CD8-positive, alpha-beta memory T cell (primary cell): ENCODE results near the gene SERPINA1. TPM values are rescaled to one million over a fixed set of nuclear protein-coding genes. Genes with fewer than 3 reads are reported as not detected.
"Not testable (repeated sequence)": the region's sequence is repeated elsewhere in the genome, so short reads cannot be mapped to it uniquely, and the experiment has no call there.

ENCODE experiments used
- CTCF ChIA-PET: fragments of 350-600 bp; sonication (Branson Sonifier 250); formaldehyde crosslinking; loops from one replicate; lab custom pipeline; 2021; ENCODE audit warnings: antibody characterized with exemption; lab: Charles Lee
- POLR2A ChIA-PET: fragments of 350-600 bp; sonication (Branson Sonifier 250); formaldehyde crosslinking; loops from one replicate; lab custom pipeline; 2021; ENCODE audit warnings: antibody characterized with exemption; lab: Charles Lee
- DNase-seq, 5 donors: peaks; one replicate each; pipeline versions ENCODE4 v3.0.0 to v3.0.0-alpha.2; 2020 to 2022; ENCODE audit warnings: mixed read lengths in 1 of 5
- H3K27ac ChIP-seq: one replicate; pipeline ENCODE4 v1.7.0; 2013; ENCODE audit warnings: low read depth, mild to moderate bottlenecking, low read length, moderate library complexity
- H3K27me3 ChIP-seq: 2 replicates; pipeline ENCODE4 v1.7.0; 2013; ENCODE audit warnings: low read length, mild to moderate bottlenecking; ENCODE audit not compliant: insufficient read depth, poor library complexity, severe bottlenecking
- H3K36me3 ChIP-seq: 2 replicates; pipeline ENCODE4 v1.7.0; 2013; ENCODE audit warnings: mild to moderate bottlenecking, low read length, moderate library complexity; ENCODE audit not compliant: insufficient read depth
- H3K4me1 ChIP-seq: 2 replicates; pipeline ENCODE4 v1.7.0; 2013; ENCODE audit warnings: mild to moderate bottlenecking, low read length, moderate library complexity; ENCODE audit not compliant: insufficient read depth
- H3K4me3 ChIP-seq: 2 replicates; pipeline ENCODE4 v1.7.0; 2013; ENCODE audit warnings: mild to moderate bottlenecking, low read length
- H3K9me3 ChIP-seq: 2 replicates; pipeline ENCODE4 v1.7.0; 2013; ENCODE audit warnings: mild to moderate bottlenecking, low read length
- H3K27ac Mint-ChIP-seq, 8 donors: one replicate each; pipeline ENCODE4 v1.8.0; 2020 to 2021; ENCODE audit warnings: mixed read lengths in 8 of 8, mild to moderate bottlenecking in 6 of 8, inconsistent platforms in 3 of 8, moderate library complexity in 3 of 8
- H3K27me3 Mint-ChIP-seq, 2 donors: one replicate each; pipeline ENCODE4 v1.8.0; 2020 to 2021; ENCODE audit warnings: mixed read lengths in 2 of 2, mild to moderate bottlenecking in 1 of 2, moderate library complexity in 1 of 2
- H3K36me3 Mint-ChIP-seq, 3 donors: one replicate each; pipeline ENCODE4 v1.8.0; 2020 to 2021; ENCODE audit warnings: mixed read lengths in 3 of 3, inconsistent platforms in 1 of 3, mild to moderate bottlenecking in 1 of 3
- H3K4me1 Mint-ChIP-seq, 3 donors: one replicate each; pipeline ENCODE4 v1.8.0; 2020 to 2021; ENCODE audit warnings: mixed read lengths in 3 of 3, inconsistent platforms in 1 of 3, mild to moderate bottlenecking in 1 of 3
- H3K4me3 Mint-ChIP-seq, 7 donors: one replicate each; pipeline ENCODE4 v1.8.0; 2020 to 2021; ENCODE audit warnings: mixed read lengths in 7 of 7, mild to moderate bottlenecking in 6 of 7, moderate library complexity in 4 of 7, inconsistent platforms in 2 of 7
- H3K9me3 Mint-ChIP-seq, 5 donors: one replicate each; pipeline ENCODE4 v1.8.0; 2020 to 2022; ENCODE audit warnings: mixed read lengths in 5 of 5, mild to moderate bottlenecking in 3 of 5, moderate library complexity in 2 of 5, inconsistent platforms in 1 of 5
- polyA plus RNA-seq: library from polyadenylated mRNA; unstranded; fragments of 300-500 nt; fragmentation: Illumina TruSeq; gene quantifications from one replicate; pipeline ENCODE4 v1.2.3, GENCODE V29; 2021
- total RNA-seq, 2 experiments: library from RNA; stranded (reverse); gene quantifications; one replicate each; pipeline ENCODE4 v1.2.3, GENCODE V29; 2021

Gene SERPINA1
- total and polyA plus RNA-seq, 3 experiments from 2014 or later = 0.18 to 0.40 TPM; not detected in 1

- no peak for DNase-seq
- Mint-ChIP-seq H3K4me3 (no peak overlapping the region), H3K4me1 (no peaks in the 10 kb centered on the region), H3K27me3 (peaks cover 8 to 36% of the 10 kb centered on the region in 2 donors), H3K36me3 (peaks cover 0 to 2% (median 0%) of the 10 kb centered on the region in 3 donors), H3K27ac (no peak overlapping the region), H3K9me3 (peaks cover 11 to 22% (median 16%) of the 10 kb centered on the region in 5 donors)
- H3K27ac ChIP-seq = no peak overlapping the region
- no peak overlapping the region for H3K4me3 ChIP-seq
- no peaks in the 10 kb centered on the region for H3K9me3 ChIP-seq
- POLR2A ChIA-PET = no interaction called here
- CTCF ChIA-PET = no interaction called here
- no peaks in the 10 kb centered on the region for H3K4me1 ChIP-seq
- H3K36me3 ChIP-seq = no peaks in the 10 kb centered on the region
- no peaks in the 10 kb centered on the region for H3K27me3 ChIP-seq
Measured at GRCh38 chr14:94412671-94413638, 24.6 kb upstream of the SERPINA1 start.

GRCh38 chr14:94411638-94412037, 23.2 kb upstream of the SERPINA1 start:
- H3K27me3 ChIP-seq = no peaks in the 10 kb centered on the region
- H3K36me3 ChIP-seq = no peaks in the 10 kb centered on the region
- H3K27ac ChIP-seq = no peak overlapping the region
- peaks cover 7 to 36% of the 10 kb centered on the region in 2 donors for H3K27me3 Mint-ChIP-seq
- ChIA-PET POLR2A (no interaction called here), CTCF (no interaction called here)
- no peaks in the 10 kb centered on the region for H3K4me1 ChIP-seq
- H3K9me3 ChIP-seq = no peaks in the 10 kb centered on the region
- H3K4me3 Mint-ChIP-seq = no peak overlapping the region
- peaks cover 0 to 2% (median 0%) of the 10 kb centered on the region in 3 donors for H3K36me3 Mint-ChIP-seq
- H3K4me1 Mint-ChIP-seq = no peaks in the 10 kb centered on the region
- no peak overlapping the region for H3K4me3 ChIP-seq
- peaks cover 10 to 26% (median 24%) of the 10 kb centered on the region in 5 donors for H3K9me3 Mint-ChIP-seq
- DNase-seq = no peak
- no peak overlapping the region for H3K27ac Mint-ChIP-seq

- H3K27me3 ChIP-seq, DNase-seq, H3K36me3 Mint-ChIP-seq, CTCF ChIA-PET, POLR2A ChIA-PET, H3K4me1 Mint-ChIP-seq, H3K4me3 ChIP-seq, H3K27ac Mint-ChIP-seq, H3K36me3 ChIP-seq, H3K9me3 ChIP-seq, H3K27ac ChIP-seq, H3K4me1 ChIP-seq, H3K4me3 Mint-ChIP-seq: not testable (repeated sequence)
- Mint-ChIP-seq H3K27me3 (peaks cover 10 to 19% of the 10 kb centered on the region in 2 donors), H3K9me3 (peaks cover 10 to 27% (median 24%) of the 10 kb centered on the region in 5 donors)
Measured at GRCh38 chr14:94409430-94409829, 21.0 kb upstream of the SERPINA1 start.

DNA sequence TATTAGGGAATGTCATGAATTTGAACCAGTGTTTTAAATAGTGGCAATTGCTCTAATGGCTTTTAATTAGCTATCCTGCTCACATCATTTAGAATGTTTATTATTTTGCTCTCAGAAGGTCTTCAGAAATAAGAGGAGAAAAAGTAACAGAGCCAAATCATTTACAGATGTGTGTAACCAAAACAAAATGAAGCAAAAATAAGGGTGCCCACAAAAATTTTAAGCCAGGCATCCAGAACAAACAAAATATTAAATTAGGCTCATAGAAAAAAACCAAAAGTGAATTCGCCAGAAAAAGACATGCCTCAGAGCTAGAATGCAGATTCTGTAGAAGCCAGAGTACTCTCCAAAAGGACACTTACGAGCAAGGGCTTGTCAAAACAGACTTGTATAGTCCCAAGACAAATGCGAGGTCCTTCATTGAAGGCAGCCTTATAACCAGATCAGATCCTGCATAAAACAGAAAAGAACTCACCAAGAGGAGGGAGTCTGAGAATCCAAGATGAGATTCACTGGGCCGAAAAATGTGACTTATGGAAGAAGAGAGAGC, 20.2 kb upstream of the SERPINA1 start:
- H3K27me3 Mint-ChIP-seq = peaks cover 10 to 19% of the 10 kb centered on the region in 2 donors

GRCh38 chr14:94407906-94408305, 19.5 kb upstream of the SERPINA1 start:
- no peaks in the 10 kb centered on the region for H3K4me1 ChIP-seq
- DNase-seq = no peak
- Mint-ChIP-seq H3K27ac (no peak overlapping the region), H3K9me3 (peaks cover 7 to 27% (median 21%) of the 10 kb centered on the region in 5 donors), H3K36me3 (peaks cover 0 to 2% (median 0%) of the 10 kb centered on the region in 3 donors), H3K4me1 (no peaks in the 10 kb centered on the region), H3K27me3 (peaks cover 10 to 15% of the 10 kb centered on the region in 2 donors), H3K4me3 (no peak overlapping the region)
- no peak overlapping the region for H3K4me3 ChIP-seq
- H3K36me3 ChIP-seq = no peaks in the 10 kb centered on the region
- no peaks in the 10 kb centered on the region for H3K27me3 ChIP-seq
- CTCF ChIA-PET = no interaction called here
- no peaks in the 10 kb centered on the region for H3K9me3 ChIP-seq
- H3K27ac ChIP-seq = no peak overlapping the region
- POLR2A ChIA-PET = no interaction called here

More for the DNA sequence above, 20.2 kb upstream of the SERPINA1 start:
- CTCF ChIA-PET = no interaction called here
- Histone ChIP-seq H3K27me3 (no peaks in the 10 kb centered on the region), H3K27ac (no peak overlapping the region), H3K4me1 (no peaks in the 10 kb centered on the region), H3K36me3 (no peaks in the 10 kb centered on the region), H3K9me3 (no peaks in the 10 kb centered on the region), H3K4me3 (no peak overlapping the region)
- Mint-ChIP-seq H3K4me3 (no peak overlapping the region), H3K9me3 (peaks cover 10 to 27% (median 24%) of the 10 kb centered on the region in 5 donors), H3K36me3 (peaks cover 0 to 2% (median 0%) of the 10 kb centered on the region in 3 donors), H3K4me1 (no peaks in the 10 kb centered on the region), H3K27ac (no peak overlapping the region)
- no peak for DNase-seq
- POLR2A ChIA-PET = no interaction called here

DNA sequence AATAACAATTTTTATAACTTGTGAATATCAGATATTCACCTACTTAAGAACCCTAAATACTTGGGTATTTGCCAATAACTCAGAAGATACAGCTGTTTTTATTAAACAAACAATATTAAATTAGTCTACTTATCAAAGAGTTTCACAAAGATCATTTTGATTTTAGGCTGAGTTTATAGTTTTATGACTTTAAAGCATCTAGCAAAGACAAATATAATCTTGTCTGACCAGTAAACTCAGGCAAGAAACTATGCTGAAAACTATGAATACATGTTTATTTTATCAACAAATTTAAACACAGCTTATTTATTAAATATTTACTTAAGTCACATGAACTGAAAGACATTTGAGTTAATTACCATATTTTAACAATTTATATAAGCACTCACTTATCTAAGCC, 18.5 kb upstream of the SERPINA1 start:
- no peak overlapping the region for H3K27ac Mint-ChIP-seq
- no peaks in the 10 kb centered on the region for H3K4me1 Mint-ChIP-seq
- peaks cover 0 to 2% (median 0%) of the 10 kb centered on the region in 3 donors for H3K36me3 Mint-ChIP-seq
- no peak overlapping the region for H3K4me3 Mint-ChIP-seq
- no peaks in the 10 kb centered on the region for H3K9me3 ChIP-seq
- ChIA-PET POLR2A (no interaction called here), CTCF (no interaction called here)
- H3K4me1 ChIP-seq = no peaks in the 10 kb centered on the region
- H3K4me3 ChIP-seq = no peak overlapping the region
- no peaks in the 10 kb centered on the region for H3K36me3 ChIP-seq
- peaks cover 5 to 8% of the 10 kb centered on the region in 2 donors for H3K27me3 Mint-ChIP-seq
- peaks cover 7 to 27% (median 17%) of the 10 kb centered on the region in 5 donors for H3K9me3 Mint-ChIP-seq
- H3K27me3 ChIP-seq = no peaks in the 10 kb centered on the region
- no peak for DNase-seq
- no peak overlapping the region for H3K27ac ChIP-seq

DNA sequence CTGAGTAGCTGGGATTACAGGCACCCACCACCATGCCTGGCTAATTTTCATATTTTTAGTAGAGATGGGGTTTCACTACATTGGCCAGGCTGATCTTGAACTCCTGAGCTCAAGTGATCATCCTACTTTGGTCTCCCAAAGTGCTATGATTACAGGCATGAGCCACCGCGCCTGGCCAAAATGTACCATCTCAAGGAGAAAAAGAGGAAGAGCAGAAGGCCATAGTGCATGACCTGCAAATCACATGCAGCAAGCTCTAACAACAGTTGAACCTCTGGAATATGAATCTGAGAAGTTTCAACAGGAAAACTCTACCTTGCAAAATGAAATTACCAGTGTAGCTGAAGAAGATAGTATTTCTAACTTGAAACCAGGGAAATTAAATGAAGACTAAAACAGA, 17.1 kb upstream of the SERPINA1 start:
- no peaks in the 10 kb centered on the region for H3K4me1 ChIP-seq
- ChIA-PET POLR2A (no interaction called here), CTCF (no interaction called here)
- H3K9me3 ChIP-seq = no peaks in the 10 kb centered on the region
- H3K4me3 ChIP-seq = no peak overlapping the region
- no peaks in the 10 kb centered on the region for H3K36me3 ChIP-seq
- H3K27me3 ChIP-seq = no peaks in the 10 kb centered on the region
- Mint-ChIP-seq H3K27me3 (peaks cover 3 to 4% of the 10 kb centered on the region in 2 donors), H3K9me3 (peaks cover 6 to 23% (median 11%) of the 10 kb centered on the region in 5 donors), H3K4me1 (no peaks in the 10 kb centered on the region), H3K27ac (no peak overlapping the region), H3K36me3 (peaks cover 0 to 2% (median 0%) of the 10 kb centered on the region in 3 donors), H3K4me3 (no peak overlapping the region)
- H3K27ac ChIP-seq = no peak overlapping the region
- DNase-seq = no peak

DNA sequence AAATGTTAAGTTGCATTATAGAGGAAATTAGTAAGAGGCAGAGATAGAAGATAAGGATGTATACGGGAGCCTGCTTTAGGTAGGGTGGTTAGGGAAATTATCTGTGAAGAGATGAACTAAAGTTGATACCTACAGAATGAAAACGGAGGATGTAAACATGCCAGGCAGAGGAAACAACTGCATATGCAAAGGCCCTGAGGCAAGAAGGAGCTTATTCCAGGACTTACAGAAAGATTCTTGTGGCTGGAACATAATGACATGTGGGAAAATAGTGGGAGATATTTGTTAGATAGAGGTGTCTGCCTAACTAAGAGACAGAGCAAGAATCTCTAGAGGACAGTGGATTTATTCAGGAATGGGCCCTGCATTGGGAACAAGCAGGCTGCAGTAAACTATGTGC, 16.2 kb upstream of the SERPINA1 start:
- Histone ChIP-seq H3K36me3 (no peaks in the 10 kb centered on the region), H3K4me1 (no peaks in the 10 kb centered on the region), H3K27me3 (no peaks in the 10 kb centered on the region), H3K4me3 (no peak overlapping the region), H3K27ac (no peak overlapping the region), H3K9me3 (no peaks in the 10 kb centered on the region)
- H3K27me3 Mint-ChIP-seq = peaks cover 5 to 9% of the 10 kb centered on the region in 2 donors
- CTCF ChIA-PET = no interaction called here
- DNase-seq = no peak
- no peak overlapping the region for H3K4me3 Mint-ChIP-seq
- POLR2A ChIA-PET = no interaction called here
- peaks cover 0 to 2% (median 0%) of the 10 kb centered on the region in 3 donors for H3K36me3 Mint-ChIP-seq
- H3K9me3 Mint-ChIP-seq = peaks cover 6 to 17% (median 10%) of the 10 kb centered on the region in 5 donors
- no peak overlapping the region for H3K27ac Mint-ChIP-seq
- no peaks in the 10 kb centered on the region for H3K4me1 Mint-ChIP-seq
